ENCODE data around the gene CDIPT. TPM values are rescaled to one million over a fixed set of nuclear protein-coding genes. Genes with fewer than 3 reads are reported as not detected.

CDIPT gene
- total and polyA plus RNA-seq, 8 donors = 69.5 to 84.8 (median 78.3) TPM

- Histone ChIP-seq H3K36me3 (peaks cover 0 to 22% of the 10 kb centered on the region in 2 donors), H3K4me3 (peak overlapping the region in 1 of 2 donors; percentile 50), H3K27ac (peak overlapping the region; percentile 66 to 81), H3K4me1 (peaks cover 36 to 76% of the 10 kb centered on the region in 2 donors), H3K9me3 (no peaks in the 10 kb centered on the region), H3K27me3 (peaks cover 0 to 20% of the 10 kb centered on the region in 2 donors)
- intact Hi-C loops (cut with DNase I) = no loop called here
- no peak for TF ChIP-seq CTCF (IDR thresholded peaks at IDR 0.05)
- no peak for ATAC-seq
- DNase-seq = no peak
Observed at GRCh38 chr16:29810699-29811169, 52.3 kb downstream of the CDIPT start.

GRCh38 chr16:29809850-29810698 is 53.0 kb downstream of the CDIPT start:
- peak overlapping the region; percentile 39 to 66 for H3K27ac ChIP-seq
- H3K9me3 ChIP-seq = no peaks in the 10 kb centered on the region
- no peak for DNase-seq
- H3K4me1 ChIP-seq = peaks cover 32 to 70% of the 10 kb centered on the region in 2 donors
- H3K36me3 ChIP-seq = peaks cover 0 to 22% of the 10 kb centered on the region in 2 donors
- intact Hi-C loops (cut with DNase I) = no loop called here
- peaks cover 0 to 20% of the 10 kb centered on the region in 2 donors for H3K27me3 ChIP-seq
- no peak for ATAC-seq
- H3K4me3 ChIP-seq = peak overlapping the region in 1 of 2 donors; percentile 4
- TF ChIP-seq CTCF (IDR thresholded peaks at IDR 0.05) = no peak

- H3K27ac ChIP-seq = peak overlapping the region; percentile 39 to 94
- H3K4me3 ChIP-seq = peak overlapping the region in 1 of 2 donors; percentile 73
- H3K36me3 ChIP-seq = peaks cover 0 to 22% of the 10 kb centered on the region in 2 donors
- TF ChIP-seq CTCF (IDR thresholded peaks at IDR 0.05) = no peak
- no peak for ATAC-seq
- peaks cover 33 to 70% of the 10 kb centered on the region in 2 donors for H3K4me1 ChIP-seq
- DNase-seq = peak in 1 of 4 donors; percentile 84
- intact Hi-C loops (cut with DNase I) = no loop called here
- H3K9me3 ChIP-seq = no peaks in the 10 kb centered on the region
- H3K27me3 ChIP-seq = peaks cover 0 to 20% of the 10 kb centered on the region in 2 donors
Observed at GRCh38 chr16:29809031-29809747, 53.8 kb downstream of the CDIPT start.

Other genes with a start within 250 kb of the CDIPT start
- 10 to 100 TPM; 27.7 to 29.1 TPM for gene SPN, start 200.0 kb downstream of the CDIPT start, total RNA-seq
- 1 to 10 TPM; 1.9 to 2.6 (median 2.4) TPM for gene SPN, start 200.0 kb downstream of the CDIPT start, polyA plus RNA-seq (ENCODE audit: insufficient read length in 6 of 6)
- gene QPRT, start 184.0 kb downstream of the CDIPT start, total RNA-seq = 10 to 100 TPM; 21.9 to 27.1 TPM
- gene QPRT, start 184.0 kb downstream of the CDIPT start, polyA plus RNA-seq (ENCODE audit: insufficient read length in 6 of 6) = 10 to 100 TPM; 46.2 to 58.8 (median 56.1) TPM
- gene C16orf54, start 117.2 kb downstream of the CDIPT start, total RNA-seq = 10 to 100 TPM in 1 of 2 donors, 1 to 10 TPM in 1; 3.3 to 13.6 TPM
- gene C16orf54, start 117.2 kb downstream of the CDIPT start, polyA plus RNA-seq (ENCODE audit: insufficient read length in 6 of 6) = under 1 TPM; 0.33 to 0.73 (median 0.63) TPM
- gene ZG16, start 85.0 kb downstream of the CDIPT start, total RNA-seq = not detected
- under 1 TPM in 5 of 6 donors, not detected in 1; 0.06 to 0.10 (median 0.07) TPM for gene ZG16, start 85.0 kb downstream of the CDIPT start, polyA plus RNA-seq (ENCODE audit: insufficient read length in 6 of 6)
- 10 to 100 TPM; 24.8 to 32.5 TPM for gene KIF22, start 72.5 kb downstream of the CDIPT start, total RNA-seq
- 10 to 100 TPM; 48.4 to 92.2 (median 63.9) TPM for gene KIF22, start 72.5 kb downstream of the CDIPT start, polyA plus RNA-seq (ENCODE audit: insufficient read length in 6 of 6)
- 100 to 1,000 TPM; 193 to 205 TPM for gene MAZ, start 56.7 kb downstream of the CDIPT start, total RNA-seq
- gene MAZ, start 56.7 kb downstream of the CDIPT start, polyA plus RNA-seq (ENCODE audit: insufficient read length in 6 of 6) = 100 to 1,000 TPM; 246 to 353 (median 292) TPM
- 1 to 10 TPM in 1 of 2 donors, under 1 TPM in 1; 0.94 to 3.1 TPM for gene PRRT2, start 51.0 kb downstream of the CDIPT start, total RNA-seq
- gene PRRT2, start 51.0 kb downstream of the CDIPT start, polyA plus RNA-seq (ENCODE audit: insufficient read length in 6 of 6) = 10 to 100 TPM in 5 of 6 donors, 1 to 10 TPM in 1; 9.0 to 15.1 (median 11.2) TPM
- 10 to 100 TPM; 16.4 to 23.1 TPM for gene PAGR1, start 47.1 kb downstream of the CDIPT start, total RNA-seq
- 10 to 100 TPM; 27.5 to 40.6 (median 30.6) TPM for gene PAGR1, start 47.1 kb downstream of the CDIPT start, polyA plus RNA-seq (ENCODE audit: insufficient read length in 6 of 6)
- gene MVP, start 42.8 kb downstream of the CDIPT start, total RNA-seq = 100 to 1,000 TPM; 236 to 280 TPM
- gene MVP, start 42.8 kb downstream of the CDIPT start, polyA plus RNA-seq (ENCODE audit: insufficient read length in 6 of 6) = 10 to 100 TPM; 12.5 to 22.8 (median 16.8) TPM
- gene SEZ6L2, start 36.3 kb upstream of the CDIPT start, total RNA-seq = 10 to 100 TPM in 1 of 2 donors, 1 to 10 TPM in 1; 7.7 to 30.2 TPM
- gene SEZ6L2, start 36.3 kb upstream of the CDIPT start, polyA plus RNA-seq (ENCODE audit: insufficient read length in 6 of 6) = 1 to 10 TPM; 4.9 to 6.3 (median 5.7) TPM
- 10 to 100 TPM in 1 of 2 donors, 1 to 10 TPM in 1; 3.6 to 15.6 TPM for gene ASPHD1, start 37.3 kb upstream of the CDIPT start, total RNA-seq
- under 1 TPM; 0.42 to 0.66 (median 0.61) TPM for gene ASPHD1, start 37.3 kb upstream of the CDIPT start, polyA plus RNA-seq (ENCODE audit: insufficient read length in 6 of 6)
- 10 to 100 TPM; 14.8 to 20.9 TPM for gene KCTD13, start 63.0 kb upstream of the CDIPT start, total RNA-seq
- gene KCTD13, start 63.0 kb upstream of the CDIPT start, polyA plus RNA-seq (ENCODE audit: insufficient read length in 6 of 6) = 10 to 100 TPM; 18.3 to 24.2 (median 21.3) TPM
- gene TMEM219, start 98.9 kb upstream of the CDIPT start, total RNA-seq = 100 to 1,000 TPM; 122 to 154 TPM
- gene TMEM219, start 98.9 kb upstream of the CDIPT start, polyA plus RNA-seq (ENCODE audit: insufficient read length in 6 of 6) = 100 to 1,000 TPM; 103 to 128 (median 114) TPM
- 10 to 100 TPM; 61.4 to 64.5 TPM for gene TAOK2, start 110.6 kb upstream of the CDIPT start, total RNA-seq
- 10 to 100 TPM; 47.5 to 71.4 (median 55.0) TPM for gene TAOK2, start 110.6 kb upstream of the CDIPT start, polyA plus RNA-seq (ENCODE audit: insufficient read length in 6 of 6)
- 10 to 100 TPM; 14.4 to 17.4 TPM for gene HIRIP3, start 132.4 kb upstream of the CDIPT start, total RNA-seq
- 10 to 100 TPM; 17.8 to 20.7 (median 18.3) TPM for gene HIRIP3, start 132.4 kb upstream of the CDIPT start, polyA plus RNA-seq (ENCODE audit: insufficient read length in 6 of 6)
- gene INO80E, start 133.0 kb upstream of the CDIPT start, total RNA-seq = 10 to 100 TPM; 55.5 to 59.6 TPM
- 10 to 100 TPM; 42.1 to 59.3 (median 47.5) TPM for gene INO80E, start 133.0 kb upstream of the CDIPT start, polyA plus RNA-seq (ENCODE audit: insufficient read length in 6 of 6)
- gene DOC2A, start 147.8 kb upstream of the CDIPT start, total RNA-seq = 1 to 10 TPM; 2.5 to 2.7 TPM
- 1 to 10 TPM in 5 of 6 donors, under 1 TPM in 1; 0.77 to 5.1 (median 3.2) TPM for gene DOC2A, start 147.8 kb upstream of the CDIPT start, polyA plus RNA-seq (ENCODE audit: insufficient read length in 6 of 6)
- gene C16orf92, start 160.0 kb upstream of the CDIPT start, total RNA-seq = not detected
- not detected for gene C16orf92, start 160.0 kb upstream of the CDIPT start, polyA plus RNA-seq (ENCODE audit: insufficient read length in 6 of 6)
- gene TLCD3B, start 168.0 kb upstream of the CDIPT start, total RNA-seq = under 1 TPM in 1 of 2 donors, not detected in 1; 0.29 TPM
- 1 to 10 TPM in 3 of 6 donors, under 1 TPM in 3; 0.28 to 1.4 (median 0.96) TPM for gene TLCD3B, start 168.0 kb upstream of the CDIPT start, polyA plus RNA-seq (ENCODE audit: insufficient read length in 6 of 6)
- gene ALDOA, start 202.5 kb upstream of the CDIPT start, total RNA-seq = 1,000 to 10,000 TPM in 1 of 2 donors, 100 to 1,000 TPM in 1; 710 to 1,105 TPM
- 100 to 1,000 TPM; 299 to 424 (median 350) TPM for gene ALDOA, start 202.5 kb upstream of the CDIPT start, polyA plus RNA-seq (ENCODE audit: insufficient read length in 6 of 6)
- 10 to 100 TPM; 82.5 to 89.8 TPM for gene PPP4C, start 212.8 kb upstream of the CDIPT start, total RNA-seq
- 10 to 100 TPM; 62.0 to 80.8 (median 74.1) TPM for gene PPP4C, start 212.8 kb upstream of the CDIPT start, polyA plus RNA-seq (ENCODE audit: insufficient read length in 6 of 6)
- gene TBX6, start 228.7 kb upstream of the CDIPT start, total RNA-seq = 1 to 10 TPM; 1.6 TPM
- gene TBX6, start 228.7 kb upstream of the CDIPT start, polyA plus RNA-seq (ENCODE audit: insufficient read length in 6 of 6) = 1 to 10 TPM in 5 of 6 donors, under 1 TPM in 1; 0.79 to 1.9 (median 1.8) TPM
- gene YPEL3, start 233.0 kb upstream of the CDIPT start, total RNA-seq = 10 to 100 TPM; 57.5 to 79.5 TPM
- 10 to 100 TPM; 48.8 to 69.3 (median 53.6) TPM for gene YPEL3, start 233.0 kb upstream of the CDIPT start, polyA plus RNA-seq (ENCODE audit: insufficient read length in 6 of 6)